ENCODE results near the gene ESAM. TPM values are rescaled to one million over a fixed set of nuclear protein-coding genes. Genes with fewer than 3 reads are reported as not detected.

ESAM gene
- total RNA-seq, 1 experiment from 2014 or later, result 5.3 TPM

GRCh38 chr11:124732230-124732629 is 29.9 kb downstream of the ESAM start:
- TF ChIP-seq, protein P1, sequence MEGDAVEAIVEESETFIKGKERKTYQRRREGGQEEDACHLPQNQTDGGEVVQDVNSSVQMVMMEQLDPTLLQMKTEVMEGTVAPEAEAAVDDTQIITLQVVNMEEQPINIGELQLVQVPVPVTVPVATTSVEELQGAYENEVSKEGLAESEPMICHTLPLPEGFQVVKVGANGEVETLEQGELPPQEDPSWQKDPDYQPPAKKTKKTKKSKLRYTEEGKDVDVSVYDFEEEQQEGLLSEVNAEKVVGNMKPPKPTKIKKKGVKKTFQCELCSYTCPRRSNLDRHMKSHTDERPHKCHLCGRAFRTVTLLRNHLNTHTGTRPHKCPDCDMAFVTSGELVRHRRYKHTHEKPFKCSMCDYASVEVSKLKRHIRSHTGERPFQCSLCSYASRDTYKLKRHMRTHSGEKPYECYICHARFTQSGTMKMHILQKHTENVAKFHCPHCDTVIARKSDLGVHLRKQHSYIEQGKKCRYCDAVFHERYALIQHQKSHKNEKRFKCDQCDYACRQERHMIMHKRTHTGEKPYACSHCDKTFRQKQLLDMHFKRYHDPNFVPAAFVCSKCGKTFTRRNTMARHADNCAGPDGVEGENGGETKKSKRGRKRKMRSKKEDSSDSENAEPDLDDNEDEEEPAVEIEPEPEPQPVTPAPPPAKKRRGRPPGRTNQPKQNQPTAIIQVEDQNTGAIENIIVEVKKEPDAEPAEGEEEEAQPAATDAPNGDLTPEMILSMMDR (IDR thresholded peaks at IDR 0.05; ENCODE audit: insufficient read depth in 1 of 2, low read depth in 1 of 2, low read length in 1 of 2, severe bottlenecking in 1 of 2, unreplicated experiment in 1 of 2), result no peak
- ChIA-PET POLR2A (no interaction called here), CTCF (no interaction called here)
- Mint-ChIP-seq H3K9me3 (ENCODE audit: unreplicated experiment) (no peaks in the 10 kb centered on the region), H3K4me3 (ENCODE audit: unreplicated experiment) (no peak overlapping the region), H3K27ac (ENCODE audit: unreplicated experiment) (no peak overlapping the region), H3K4me1 (ENCODE audit: low read depth, unreplicated experiment) (no peaks in the 10 kb centered on the region), H3K27me3 (ENCODE audit: insufficient read depth, unreplicated experiment) (peaks cover 31% of the 10 kb centered on the region), H3K36me3 (ENCODE audit: insufficient read depth, unreplicated experiment) (no peaks in the 10 kb centered on the region)
- H3K4me1 ChIP-seq, result no peaks in the 10 kb centered on the region
- no peak overlapping the region for H3K4me3 ChIP-seq (ENCODE audit: low read depth, low read length)
- BruUV-seq (replicated peaks), result no TSS peak
- H3K9me3 ChIP-seq, result no peaks in the 10 kb centered on the region
- no peak for DNase-seq
- no peaks in the 10 kb centered on the region; the same call in 1 of the 2 replicates for H3K27me3 ChIP-seq (replicated peaks; ENCODE audit: control insufficient read depth, insufficient read depth, low read length)
- no peaks in the 10 kb centered on the region for H3K36me3 ChIP-seq (ENCODE audit: control insufficient read depth, insufficient read depth, low read length)
- intact Hi-C loops (cut with micrococcal nuclease; ENCODE audit: unreplicated experiment), result no loop called here

DNA sequence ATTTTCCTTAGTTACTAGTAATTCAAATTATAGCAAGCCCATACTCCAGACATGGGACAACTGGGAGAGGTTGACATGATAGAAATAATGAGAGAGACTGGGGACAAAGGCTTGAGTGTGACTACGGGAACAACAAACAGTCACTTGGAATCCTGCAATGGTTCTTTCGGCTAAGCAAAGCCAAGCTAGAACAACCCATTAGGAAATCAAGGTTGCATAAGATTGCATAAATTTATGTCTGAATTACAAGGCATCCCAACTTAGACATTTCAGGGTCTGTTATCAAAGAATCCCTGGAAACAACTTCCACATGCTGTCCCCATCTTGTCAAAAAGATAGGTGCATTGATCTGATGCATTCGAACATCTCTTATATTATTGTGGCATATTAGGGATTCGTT is 32.5 kb downstream of the ESAM start:
- BruUV-seq (replicated peaks), result no TSS peak
- Histone ChIP-seq H3K9me3 (no peaks in the 10 kb centered on the region), H3K27me3 (replicated peaks; ENCODE audit: control insufficient read depth, insufficient read depth, low read length) (no peaks in the 10 kb centered on the region), H3K4me1 (peaks cover 12% of the 10 kb centered on the region), H3K4me3 (ENCODE audit: low read depth, low read length) (no peak overlapping the region), H3K36me3 (ENCODE audit: control insufficient read depth, insufficient read depth, low read length) (no peaks in the 10 kb centered on the region)
- CTCF ChIA-PET, result no interaction called here
- TF ChIP-seq, protein P1 (IDR thresholded peaks at IDR 0.05; ENCODE audit: insufficient read depth in 1 of 2, low read depth in 1 of 2, low read length in 1 of 2, severe bottlenecking in 1 of 2, unreplicated experiment in 1 of 2), result no peak
- Mint-ChIP-seq H3K27ac (ENCODE audit: unreplicated experiment) (no peak overlapping the region), H3K9me3 (ENCODE audit: unreplicated experiment) (no peaks in the 10 kb centered on the region), H3K4me1 (ENCODE audit: low read depth, unreplicated experiment) (peaks cover 16% of the 10 kb centered on the region), H3K4me3 (ENCODE audit: unreplicated experiment) (no peak overlapping the region), H3K36me3 (ENCODE audit: insufficient read depth, unreplicated experiment) (no peaks in the 10 kb centered on the region), H3K27me3 (ENCODE audit: insufficient read depth, unreplicated experiment) (peaks cover 9% of the 10 kb centered on the region)
- DNase-seq, result no peak
- intact Hi-C loops (cut with micrococcal nuclease; ENCODE audit: unreplicated experiment), result no loop called here
- POLR2A ChIA-PET, result no interaction called here

DNA sequence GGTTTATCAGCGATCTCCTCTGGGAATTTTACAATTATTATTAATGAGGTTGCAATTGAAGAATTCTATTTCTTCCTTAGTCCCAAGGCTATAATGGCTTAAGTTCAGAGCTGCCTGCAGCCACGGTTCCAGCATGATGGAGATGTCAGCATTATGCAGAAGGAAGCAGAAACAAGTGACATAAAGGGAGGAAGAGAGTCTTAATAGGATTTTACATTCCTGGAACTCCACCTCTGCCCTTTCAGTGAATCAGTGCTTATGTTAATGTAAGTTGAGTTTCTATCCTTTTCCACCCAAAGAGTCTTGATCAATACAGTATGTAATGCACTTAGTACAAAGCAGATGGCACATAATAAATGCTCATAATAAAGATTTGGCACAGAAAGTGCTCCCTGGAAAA is 34.0 kb downstream of the ESAM start:
- no peak for DNase-seq
- H3K27me3 ChIP-seq (replicated peaks; ENCODE audit: control insufficient read depth, insufficient read depth, low read length), result no peaks in the 10 kb centered on the region
- Mint-ChIP-seq H3K9me3 (ENCODE audit: unreplicated experiment) (no peaks in the 10 kb centered on the region), H3K4me3 (ENCODE audit: unreplicated experiment) (no peak overlapping the region), H3K27me3 (ENCODE audit: insufficient read depth, unreplicated experiment) (no peaks in the 10 kb centered on the region), H3K4me1 (ENCODE audit: low read depth, unreplicated experiment) (peaks cover 17% of the 10 kb centered on the region), H3K36me3 (ENCODE audit: insufficient read depth, unreplicated experiment) (no peaks in the 10 kb centered on the region), H3K27ac (ENCODE audit: unreplicated experiment) (no peak overlapping the region)
- BruUV-seq (replicated peaks), result no TSS peak
- H3K4me1 ChIP-seq, result peaks cover 15% of the 10 kb centered on the region
- intact Hi-C loops (cut with micrococcal nuclease; ENCODE audit: unreplicated experiment), result no loop called here
- POLR2A ChIA-PET, result no interaction called here
- CTCF ChIA-PET, result no interaction called here
- no peak overlapping the region for H3K4me3 ChIP-seq (ENCODE audit: low read depth, low read length)
- TF ChIP-seq, protein P1 (IDR thresholded peaks at IDR 0.05; ENCODE audit: insufficient read depth in 1 of 2, low read depth in 1 of 2, low read length in 1 of 2, severe bottlenecking in 1 of 2, unreplicated experiment in 1 of 2), result no peak
- no peaks in the 10 kb centered on the region for H3K9me3 ChIP-seq
- no peaks in the 10 kb centered on the region for H3K36me3 ChIP-seq (ENCODE audit: control insufficient read depth, insufficient read depth, low read length)
